ENCODE results near the gene ZSCAN23. TPM values are rescaled to one million over a fixed set of nuclear protein-coding genes. Genes with fewer than 3 reads are reported as not detected.

The ZSCAN23 gene
- total and polyA plus RNA-seq, 9 of the 15 experiments (the other 6 are each of a cell fraction or from before 2014, with no cell fraction given), result 0.05 to 0.29 (median 0.21) TPM; not detected in 1

- TF ChIP-seq RREB1 (CRISPR knock-in tag; IDR thresholded peaks at IDR 0.05) (no peak), NR4A1 (CRISPR knock-in tag; IDR thresholded peaks at IDR 0.05) (no peak), NR4A1 (tag; IDR thresholded peaks at IDR 0.05) (0 out of 2 replicates have a peak, but pooled peaks have one; percentile 34), POLR2G (IDR thresholded peaks at IDR 0.05; ENCODE audit: low read depth, low read length) (no peak), HMBOX1 (IDR thresholded peaks at IDR 0.05) (peak; percentile 89), MBD1 (CRISPR knock-in tag; IDR thresholded peaks at IDR 0.05) (no peak), CGGBP1 (CRISPR knock-in tag; IDR thresholded peaks at IDR 0.05) (no peak; the same call in 1 of the 2 replicates), MLLT1 (IDR thresholded peaks at IDR 0.05) (0 out of 4 replicates have a peak, but pooled peaks have one; percentile 13 to 43), AFF1 (IDR thresholded peaks at IDR 0.05; ENCODE audit: low read depth in 1 of 2, partially characterized antibody in 2 of 2) (peak; percentile 56 to 87)
Measured at GRCh38 chr6:28474441-28475219, 31.3 kb upstream of the ZSCAN23 start (continued).
